ENCODE results near the gene IREB2.

Gene IREB2

GRCh38 chr15:78417754-78418630, 20.0 kb upstream of the IREB2 start:
- TF ChIP-seq, protein P1, sequence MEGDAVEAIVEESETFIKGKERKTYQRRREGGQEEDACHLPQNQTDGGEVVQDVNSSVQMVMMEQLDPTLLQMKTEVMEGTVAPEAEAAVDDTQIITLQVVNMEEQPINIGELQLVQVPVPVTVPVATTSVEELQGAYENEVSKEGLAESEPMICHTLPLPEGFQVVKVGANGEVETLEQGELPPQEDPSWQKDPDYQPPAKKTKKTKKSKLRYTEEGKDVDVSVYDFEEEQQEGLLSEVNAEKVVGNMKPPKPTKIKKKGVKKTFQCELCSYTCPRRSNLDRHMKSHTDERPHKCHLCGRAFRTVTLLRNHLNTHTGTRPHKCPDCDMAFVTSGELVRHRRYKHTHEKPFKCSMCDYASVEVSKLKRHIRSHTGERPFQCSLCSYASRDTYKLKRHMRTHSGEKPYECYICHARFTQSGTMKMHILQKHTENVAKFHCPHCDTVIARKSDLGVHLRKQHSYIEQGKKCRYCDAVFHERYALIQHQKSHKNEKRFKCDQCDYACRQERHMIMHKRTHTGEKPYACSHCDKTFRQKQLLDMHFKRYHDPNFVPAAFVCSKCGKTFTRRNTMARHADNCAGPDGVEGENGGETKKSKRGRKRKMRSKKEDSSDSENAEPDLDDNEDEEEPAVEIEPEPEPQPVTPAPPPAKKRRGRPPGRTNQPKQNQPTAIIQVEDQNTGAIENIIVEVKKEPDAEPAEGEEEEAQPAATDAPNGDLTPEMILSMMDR (conservative IDR thresholded peaks at IDR 0.05; ENCODE audit: low read length), result no peak
- no peak overlapping the region for H3K4me3 ChIP-seq (ENCODE audit: low read length)
- no peak for DNase-seq (ENCODE audit: low read depth)

DNA sequence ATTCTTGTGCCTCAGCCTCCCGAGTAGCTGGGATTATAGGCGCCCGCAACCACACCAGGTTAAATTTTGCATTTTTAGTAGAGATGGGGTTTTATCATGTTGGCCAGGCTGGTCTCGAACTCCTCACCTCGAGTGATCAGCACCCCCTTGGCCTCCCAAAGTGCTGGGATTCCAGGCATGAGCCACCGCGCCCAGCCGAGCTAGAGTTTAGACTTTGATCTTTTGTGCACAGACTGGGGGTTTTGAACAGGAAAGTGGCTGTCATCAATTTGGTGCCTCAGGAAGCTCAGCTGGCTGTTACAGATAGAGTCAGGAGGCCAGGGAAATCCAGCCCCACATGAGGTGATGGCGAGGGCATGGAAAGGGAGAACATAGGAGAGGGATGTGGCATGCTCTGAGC, 19.3 kb upstream of the IREB2 start:
- TF ChIP-seq, protein P1 (conservative IDR thresholded peaks at IDR 0.05; ENCODE audit: low read length), result no peak
- H3K4me3 ChIP-seq (ENCODE audit: low read length), result no peak overlapping the region
- no peak for DNase-seq (ENCODE audit: low read depth)

GRCh38 chr15:78419367-78419766, 18.6 kb upstream of the IREB2 start:
- DNase-seq (ENCODE audit: low read depth), result no peak
- TF ChIP-seq, protein P1 (conservative IDR thresholded peaks at IDR 0.05; ENCODE audit: low read length), result no peak
- H3K4me3 ChIP-seq (ENCODE audit: low read length), result no peak overlapping the region

- DNase-seq (ENCODE audit: low read depth), result no peak
- TF ChIP-seq, protein P1 (conservative IDR thresholded peaks at IDR 0.05; ENCODE audit: low read length), result no peak
- H3K4me3 ChIP-seq (ENCODE audit: low read length), result no peak overlapping the region
These were observed 17.8 kb upstream of the IREB2 start for GRCh38 chr15:78420220-78420619.

- TF ChIP-seq, protein P1 (conservative IDR thresholded peaks at IDR 0.05; ENCODE audit: low read length), result no peak
- H3K4me3 ChIP-seq (ENCODE audit: low read length), result no peak overlapping the region
- DNase-seq (ENCODE audit: low read depth), result no peak
These were observed 17.2 kb upstream of the IREB2 start for GRCh38 chr15:78420766-78421165.

GRCh38 chr15:78421238-78421965, 16.6 kb upstream of the IREB2 start:
- H3K4me3 ChIP-seq (ENCODE audit: low read length), result no peak overlapping the region
- TF ChIP-seq, protein P1 (conservative IDR thresholded peaks at IDR 0.05; ENCODE audit: low read length), result no peak
- DNase-seq (ENCODE audit: low read depth), result peak; percentile 66
